UCSD-AML1 (cell line): Measurements from ENCODE around the gene ENTHD1.
"Not testable (repeated sequence)": the region's sequence is repeated elsewhere in the genome, so short reads cannot be mapped to it uniquely, and the experiment has no call there.

Experiments
- DNase-seq: peaks from one replicate; lab custom pipeline; 2025; ENCODE audit not compliant: unreplicated experiment; lab: John Stamatoyannopoulos, UW

The ENTHD1 gene

DNA sequence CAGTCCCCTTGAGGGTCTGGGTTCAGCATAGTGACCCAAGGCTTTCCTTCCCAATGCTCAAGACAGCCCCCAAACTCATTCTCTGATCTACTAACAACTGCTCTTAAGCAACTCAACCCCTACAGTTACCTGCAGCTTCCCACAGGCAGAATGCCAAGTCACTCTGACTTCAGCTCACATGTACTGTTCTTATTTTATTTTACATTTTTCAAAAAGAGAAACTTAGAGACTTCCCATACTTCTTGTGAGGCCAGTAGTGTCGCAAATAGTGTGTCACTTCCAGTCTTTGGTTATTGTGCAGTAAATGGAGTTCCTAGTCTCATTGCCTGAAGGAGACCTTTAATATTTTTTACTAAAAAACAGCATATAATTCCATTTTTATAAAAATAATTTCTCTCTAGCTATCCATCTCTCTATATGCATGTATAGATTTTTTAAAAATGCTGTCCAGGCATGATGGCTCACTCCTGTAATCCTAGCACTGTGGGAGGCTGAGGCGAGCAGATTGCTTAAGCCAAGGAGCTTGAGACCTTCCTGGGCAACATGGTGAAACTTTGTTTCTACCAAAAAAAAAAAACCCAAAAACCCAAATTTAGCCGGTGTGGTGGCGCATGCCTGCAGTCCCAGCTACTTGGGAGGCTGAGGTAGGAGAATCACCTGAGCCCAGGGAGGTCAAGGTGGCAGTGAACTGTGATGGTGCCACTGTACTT is 41.8 kb downstream of the ENTHD1 start:
- no peak for DNase-seq

DNA sequence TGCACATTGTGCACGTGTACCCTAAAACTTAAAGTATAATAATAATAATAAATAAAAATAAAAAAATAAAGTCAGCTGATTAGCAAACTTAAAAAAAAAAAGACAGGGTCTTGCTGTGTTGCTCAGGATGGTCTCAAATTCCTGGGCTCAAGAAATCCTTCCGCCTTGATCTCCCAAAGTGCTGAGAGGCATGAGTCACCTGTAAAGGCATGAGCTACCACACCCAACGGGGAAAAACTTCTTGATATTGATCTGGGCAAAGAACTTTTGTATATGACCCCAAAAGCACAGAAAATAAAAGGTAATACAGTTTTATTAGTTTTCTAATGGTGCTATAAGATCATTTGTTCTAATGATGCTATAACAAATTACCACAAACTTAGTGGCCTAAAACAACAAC is 46.1 kb downstream of the ENTHD1 start:
- DNase-seq = no peak

DNA sequence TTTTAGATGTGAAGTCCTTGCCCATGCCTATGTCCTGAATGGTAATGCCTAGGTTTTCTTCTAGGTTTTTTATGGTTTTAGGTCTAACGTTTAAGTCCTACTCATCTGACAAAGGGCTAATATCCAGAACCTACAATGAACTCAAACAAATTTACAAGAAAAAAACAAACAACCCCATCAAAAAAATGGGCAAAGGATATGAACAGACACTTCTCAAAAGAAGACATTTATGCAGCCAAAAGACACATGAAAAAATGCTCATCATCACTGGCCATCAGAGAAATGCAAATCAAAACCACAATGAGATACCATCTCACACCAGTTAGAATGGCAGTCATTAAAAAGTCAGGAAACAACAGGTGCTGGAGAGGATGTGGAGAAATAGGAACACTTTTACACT is 47.0 kb downstream of the ENTHD1 start:
- not testable (repeated sequence) for DNase-seq

DNA sequence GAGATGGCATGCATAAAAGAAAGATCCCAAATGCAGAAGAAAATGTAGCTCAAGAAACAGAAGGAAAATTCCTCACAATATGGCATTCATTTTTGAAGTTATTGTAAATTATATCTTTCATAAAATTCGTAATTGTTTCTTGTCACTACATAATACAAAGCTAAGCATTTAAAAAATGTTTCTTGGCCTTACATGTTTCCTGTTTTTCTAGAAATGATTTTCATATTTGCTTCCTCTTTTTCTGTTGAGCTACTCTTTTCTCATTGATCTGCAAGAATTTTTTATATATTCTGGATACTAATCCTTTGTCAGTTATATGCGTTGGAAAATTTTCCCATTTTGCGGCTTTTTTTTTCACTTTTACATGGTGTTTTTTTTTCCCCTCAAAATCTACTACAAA is 48.0 kb downstream of the ENTHD1 start:
- DNase-seq = no peak

DNA sequence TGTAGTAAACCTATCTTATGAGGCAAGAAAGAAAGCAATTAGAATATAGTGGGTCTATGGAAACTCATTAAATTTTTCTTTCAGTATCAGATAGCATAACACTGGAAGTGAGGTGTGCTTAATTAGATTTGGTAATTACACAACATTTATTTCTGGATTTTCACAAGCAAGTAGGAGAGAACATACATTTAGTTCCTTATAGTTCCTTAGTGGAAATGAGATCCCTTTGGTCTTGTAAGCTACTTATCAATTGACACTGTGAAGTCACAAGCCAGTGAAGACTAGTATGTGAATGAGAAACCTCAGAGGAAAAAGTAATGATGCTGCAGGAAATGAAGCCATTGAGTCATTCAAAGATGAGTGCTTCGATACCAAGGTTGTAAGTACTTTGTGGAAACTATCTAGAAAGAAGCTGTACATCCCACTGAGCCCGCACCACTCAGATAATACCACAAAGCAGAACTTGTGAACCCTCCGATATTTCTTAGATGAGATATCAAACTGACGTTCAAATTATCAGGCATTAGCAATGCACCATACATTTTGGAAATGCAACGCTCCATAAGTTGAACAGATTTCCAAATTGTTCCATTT is 53.5 kb downstream of the ENTHD1 start:
- no peak for DNase-seq

DNA sequence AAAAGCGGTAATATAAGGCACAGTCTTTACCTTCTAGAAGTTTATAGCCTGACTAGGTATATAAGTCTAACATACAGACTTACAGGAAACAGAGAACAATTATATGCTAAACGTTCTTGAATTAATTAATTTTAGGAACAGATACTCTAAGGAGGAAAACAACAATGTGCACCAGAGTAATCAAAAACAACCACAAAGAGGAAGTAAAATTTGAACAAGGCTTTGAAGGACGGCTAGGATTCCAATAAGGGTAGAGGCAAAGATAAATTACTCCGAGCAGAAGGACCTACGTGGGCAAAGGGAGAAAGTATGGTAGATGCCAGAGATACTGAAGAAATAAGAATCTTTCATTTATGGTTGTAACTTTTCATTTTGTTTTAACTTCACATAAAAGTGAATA is 54.4 kb downstream of the ENTHD1 start:
- DNase-seq = no peak

DNA sequence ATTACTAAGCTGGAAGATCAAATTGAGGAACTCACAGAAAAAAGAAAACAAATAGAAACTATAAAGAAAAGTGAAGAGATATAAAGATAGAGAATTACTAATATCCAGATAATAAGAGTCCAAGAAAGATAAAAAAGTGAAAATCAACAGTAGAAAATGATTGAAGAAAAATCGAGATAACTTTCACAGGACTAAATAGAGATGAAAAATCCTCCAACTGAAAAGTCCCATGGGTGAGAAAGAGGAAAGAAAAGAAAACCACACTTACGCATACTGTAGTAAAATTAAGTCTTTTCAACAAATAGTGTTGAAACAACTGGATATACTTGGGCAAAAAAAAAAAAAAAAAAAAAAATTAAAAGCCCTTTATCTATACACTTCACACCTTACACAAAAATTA is 60.0 kb downstream of the ENTHD1 start:
- DNase-seq = no peak

DNA sequence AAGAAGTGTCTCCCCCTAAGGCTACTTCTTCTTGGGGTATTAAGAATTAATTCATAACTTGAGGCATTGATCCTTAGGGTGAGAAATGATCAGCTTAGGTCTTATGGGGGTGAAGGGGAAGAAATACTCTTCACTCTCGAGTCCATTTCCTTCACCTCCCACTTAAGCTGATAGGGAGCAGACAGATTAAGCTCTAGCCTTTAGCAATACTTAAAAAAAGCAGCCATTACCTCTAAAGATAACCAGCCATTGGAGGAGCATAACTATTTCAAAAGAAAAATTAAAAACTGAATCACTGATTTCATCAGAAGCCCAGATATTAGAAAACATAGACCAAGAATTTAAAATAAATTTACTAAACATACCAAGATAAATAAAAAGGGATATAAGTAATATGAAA is 60.5 kb downstream of the ENTHD1 start:
- DNase-seq = no peak

DNA sequence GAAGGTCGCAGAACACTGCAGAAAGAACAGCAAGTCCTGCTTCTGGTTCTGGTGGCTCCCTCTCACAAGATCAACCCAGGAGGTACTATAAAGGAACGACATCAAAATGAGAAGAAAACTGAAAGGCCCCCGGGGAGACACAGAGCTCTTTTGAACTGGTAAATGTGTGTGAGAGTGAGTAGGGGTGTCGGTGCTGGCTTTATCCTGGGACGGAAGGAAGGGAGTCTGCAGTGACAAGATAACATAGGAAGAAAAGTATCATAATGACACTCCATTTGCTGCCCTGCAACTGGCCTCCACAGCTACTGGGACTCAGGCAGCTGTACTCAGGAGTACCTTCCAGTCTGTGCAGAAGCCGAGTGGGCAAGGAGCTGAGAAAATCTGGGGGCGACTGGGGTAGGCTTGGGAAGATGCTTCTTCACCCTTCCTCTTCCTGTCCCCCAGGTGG is 60.9 kb downstream of the ENTHD1 start:
- no peak for DNase-seq

DNA sequence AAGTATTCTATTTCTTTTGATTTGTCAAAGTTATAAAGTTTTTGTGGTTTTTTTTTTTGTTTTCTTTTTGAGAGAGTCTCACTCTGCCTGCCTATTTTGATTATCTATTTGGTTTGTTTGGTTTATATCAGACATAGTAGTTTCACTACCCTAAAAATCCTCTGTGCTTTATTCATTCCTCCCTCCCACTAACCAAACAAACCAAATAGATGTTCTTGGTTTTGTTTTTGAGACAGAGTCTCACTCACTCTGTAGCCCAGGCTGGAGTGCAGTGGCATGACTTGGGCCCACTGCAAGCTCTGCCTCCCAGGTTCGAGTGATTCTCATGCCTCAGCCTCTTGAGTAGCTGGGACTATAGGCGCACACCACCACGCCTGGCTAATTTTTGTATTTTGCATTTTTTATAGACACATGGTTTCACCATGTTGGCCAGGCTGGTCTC is 67.9 kb downstream of the ENTHD1 start:
- DNase-seq = no peak

DNA sequence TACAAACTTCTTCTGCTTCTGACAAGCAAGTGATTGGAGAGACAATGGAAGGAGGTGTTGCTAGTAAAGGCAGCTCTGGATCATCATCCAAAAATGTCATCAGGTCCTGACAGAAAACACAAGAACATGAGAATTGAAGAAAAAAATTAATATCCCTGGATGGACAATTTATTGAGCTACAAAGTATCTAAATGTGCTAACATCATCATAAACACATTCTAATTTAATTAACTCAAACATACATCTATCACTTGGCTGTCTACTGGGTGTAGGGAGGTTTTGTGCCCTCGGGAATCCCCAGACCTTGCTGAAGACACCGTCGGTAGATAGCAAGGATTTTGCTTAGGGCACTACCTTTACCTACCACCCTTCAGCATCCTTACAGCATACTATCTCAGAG is 72.6 kb downstream of the ENTHD1 start:
- DNase-seq = no peak

DNA sequence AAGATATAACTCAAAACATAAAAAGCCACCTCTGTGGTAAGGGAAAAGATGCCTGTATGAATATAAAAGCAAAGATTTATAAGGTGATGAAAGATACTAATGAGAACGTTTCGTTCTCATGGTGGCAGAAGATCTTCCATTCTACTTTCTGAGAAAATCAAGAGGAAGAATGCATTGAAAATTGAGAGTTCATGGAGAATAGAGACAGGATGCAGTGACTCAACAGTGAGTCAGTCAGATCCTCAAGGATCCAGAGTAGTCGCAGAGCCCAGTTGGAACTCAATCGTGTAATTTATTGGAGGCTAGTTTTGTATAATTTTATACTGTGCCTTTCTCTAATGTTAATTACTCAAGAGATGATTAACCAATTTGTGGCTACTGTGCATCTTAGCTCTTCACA is 73.3 kb downstream of the ENTHD1 start:
- DNase-seq = no peak

DNA sequence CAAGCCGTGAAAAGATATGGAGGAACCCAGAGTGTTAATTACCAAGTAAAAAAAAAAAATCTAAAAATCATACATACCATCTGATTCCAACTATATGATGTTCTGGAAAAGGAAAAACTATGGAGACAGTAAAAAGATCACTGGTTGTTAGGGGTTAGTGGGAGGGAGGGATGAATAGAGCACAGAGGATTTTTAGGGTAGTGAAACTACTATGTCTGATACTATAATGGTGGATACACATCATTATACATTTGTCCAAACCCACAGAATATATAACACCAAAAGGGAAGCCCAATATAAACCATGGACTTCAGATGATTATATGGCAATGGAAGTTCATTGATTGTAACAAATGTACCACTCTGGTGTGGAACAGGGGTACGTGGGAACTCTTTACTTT is 74.1 kb downstream of the ENTHD1 start:
- no peak for DNase-seq

DNA sequence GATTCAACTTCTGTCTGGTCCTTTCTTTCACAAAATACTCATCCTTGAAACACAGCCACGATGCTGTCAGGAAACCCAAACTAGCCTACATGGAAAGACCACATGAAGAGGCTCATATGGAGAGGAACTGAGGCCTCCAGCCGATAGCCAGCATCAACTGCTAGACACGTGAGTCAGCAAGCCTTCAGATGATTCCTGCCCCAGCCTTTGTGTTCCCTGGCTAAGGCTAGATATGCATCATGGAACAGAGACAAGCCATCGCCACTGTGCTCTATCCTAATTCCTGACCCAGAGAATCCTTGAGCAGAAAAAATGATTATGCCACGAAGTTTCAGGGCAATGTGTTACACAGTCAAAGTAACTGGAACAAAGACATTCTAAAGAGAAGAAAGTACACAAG is 75.5 kb downstream of the ENTHD1 start:
- DNase-seq = no peak

DNA sequence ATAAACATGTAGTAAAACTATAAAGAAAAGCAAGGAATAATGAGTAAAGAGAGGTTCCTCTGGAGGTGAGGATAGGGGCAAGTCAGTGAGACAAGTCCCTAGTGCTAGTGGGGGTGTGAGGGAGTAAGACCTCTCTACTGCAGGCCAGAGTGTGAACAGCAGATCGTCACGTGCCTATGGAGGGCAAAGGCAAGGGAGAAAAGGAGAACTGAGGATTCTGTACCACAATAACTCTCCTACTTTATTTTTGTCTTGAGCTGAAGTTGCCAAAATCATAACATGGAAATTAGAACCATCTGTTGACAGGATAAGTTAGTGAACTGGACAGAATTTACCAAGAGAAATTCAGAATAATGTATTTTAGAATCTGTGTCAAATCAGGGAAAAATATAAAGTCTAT is 77.6 kb downstream of the ENTHD1 start:
- no peak for DNase-seq

DNA sequence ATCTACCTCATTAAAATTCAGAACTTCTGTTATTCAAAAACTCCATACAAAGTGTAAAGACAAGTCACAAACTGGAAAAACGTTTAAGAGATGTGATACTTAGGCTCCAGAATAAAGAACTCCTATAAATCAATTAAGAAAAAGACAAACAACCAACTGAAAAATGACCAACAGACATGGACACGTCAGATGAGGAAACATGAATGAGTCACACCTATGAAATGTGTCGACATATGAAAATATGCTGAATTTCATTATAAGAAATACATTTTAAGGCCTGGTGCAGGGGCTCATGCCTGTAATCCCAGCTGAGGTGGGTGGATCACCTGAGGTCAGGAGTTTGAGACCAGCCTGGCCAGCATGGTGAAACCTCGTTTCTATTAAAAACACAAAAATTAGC is 78.7 kb downstream of the ENTHD1 start:
- no peak for DNase-seq

DNA sequence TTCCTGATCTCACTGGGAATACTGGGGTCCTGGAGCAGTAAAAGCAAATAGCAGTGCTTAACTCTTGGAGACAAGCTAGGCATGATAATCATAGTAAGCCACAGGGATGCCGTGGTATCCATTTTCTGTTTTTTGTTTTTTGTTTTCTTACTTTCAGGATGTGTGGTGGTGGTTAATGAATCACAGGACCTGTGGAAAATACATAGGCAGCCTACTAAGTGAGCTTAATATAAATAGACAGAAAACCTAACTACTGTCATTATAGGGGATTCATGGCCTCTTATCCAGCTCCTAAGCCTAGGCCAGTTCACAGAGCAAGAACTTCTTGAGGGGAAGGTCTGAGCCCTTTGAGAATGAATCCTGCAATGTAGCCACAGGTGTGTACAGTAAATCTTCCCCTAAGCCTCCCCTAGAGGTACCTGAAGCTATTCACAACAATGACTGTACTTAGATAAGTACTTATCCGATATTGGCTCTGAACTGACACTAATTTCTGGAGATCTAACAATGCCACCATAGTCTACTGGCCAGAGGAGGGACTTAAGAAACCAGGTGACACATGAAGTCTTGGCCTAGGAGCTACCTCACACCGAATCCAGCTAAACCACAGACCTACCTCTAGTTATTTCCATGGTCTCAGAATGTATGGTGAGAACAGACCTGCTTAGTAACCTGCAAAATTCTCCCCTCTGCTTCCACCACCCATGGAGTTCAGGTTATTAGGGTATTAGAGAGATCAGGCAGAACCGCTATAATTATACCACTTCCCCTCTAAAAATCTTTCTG is 83.6 kb downstream of the ENTHD1 start:
- DNase-seq = no peak

DNA sequence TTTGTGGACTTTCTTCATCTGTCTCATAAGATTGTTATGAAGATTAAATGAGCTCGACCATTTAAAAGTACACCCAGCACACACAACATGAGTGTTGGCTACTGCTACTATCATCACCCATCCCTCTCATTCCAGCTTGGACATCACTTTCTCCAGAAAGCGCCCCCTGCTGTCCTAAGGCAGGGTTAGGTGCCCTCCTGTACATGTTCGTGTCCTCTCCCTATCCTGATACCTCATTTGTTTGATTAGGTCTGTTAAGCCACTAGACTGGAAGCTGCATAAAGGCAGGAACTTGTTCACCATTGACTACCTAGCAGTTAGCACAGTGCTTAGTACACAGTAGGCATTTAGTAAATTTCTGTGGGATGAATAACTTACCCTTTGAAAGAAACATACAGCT is 85.5 kb downstream of the ENTHD1 start:
- DNase-seq = peak; percentile 33

DNA sequence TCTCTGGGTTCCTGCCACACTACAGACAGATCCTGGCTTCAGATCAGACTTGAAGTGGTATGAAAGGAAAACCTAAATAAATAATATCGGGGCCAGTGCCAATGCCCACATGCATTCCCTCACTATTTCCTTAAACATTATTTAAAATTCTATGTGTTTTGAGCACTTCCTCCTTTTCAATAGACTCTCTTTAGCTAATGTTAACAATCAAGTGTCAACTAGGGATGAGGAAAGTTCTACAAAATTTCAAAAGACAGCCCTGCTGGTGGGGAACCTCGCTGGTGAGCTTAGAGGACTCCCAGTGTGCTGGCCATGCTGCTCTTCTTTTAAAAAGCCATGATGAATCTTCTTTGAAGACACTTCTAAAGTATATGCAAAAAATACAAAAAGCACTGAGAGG is 87.5 kb downstream of the ENTHD1 start:
- no peak for DNase-seq

DNA sequence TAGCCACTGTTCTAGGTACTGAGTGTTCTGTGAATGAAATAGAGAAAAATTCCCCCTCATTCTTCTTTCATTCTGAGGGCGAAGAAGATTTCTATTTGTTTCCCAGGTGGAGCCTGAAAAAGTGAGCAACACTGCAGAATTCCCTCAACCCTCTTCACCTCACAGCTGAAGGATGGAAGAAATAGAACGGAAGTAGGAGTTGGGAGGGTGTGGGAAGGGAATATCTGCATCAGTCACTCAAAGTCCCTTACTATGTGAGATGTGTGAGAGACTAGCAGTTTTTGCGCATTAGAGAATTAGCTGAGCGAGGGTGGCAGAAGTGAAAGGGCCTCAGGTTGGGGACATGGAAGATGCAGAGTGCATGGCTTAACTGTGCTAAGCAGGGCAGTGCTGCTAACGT is 88.4 kb downstream of the ENTHD1 start:
- DNase-seq = no peak

DNA sequence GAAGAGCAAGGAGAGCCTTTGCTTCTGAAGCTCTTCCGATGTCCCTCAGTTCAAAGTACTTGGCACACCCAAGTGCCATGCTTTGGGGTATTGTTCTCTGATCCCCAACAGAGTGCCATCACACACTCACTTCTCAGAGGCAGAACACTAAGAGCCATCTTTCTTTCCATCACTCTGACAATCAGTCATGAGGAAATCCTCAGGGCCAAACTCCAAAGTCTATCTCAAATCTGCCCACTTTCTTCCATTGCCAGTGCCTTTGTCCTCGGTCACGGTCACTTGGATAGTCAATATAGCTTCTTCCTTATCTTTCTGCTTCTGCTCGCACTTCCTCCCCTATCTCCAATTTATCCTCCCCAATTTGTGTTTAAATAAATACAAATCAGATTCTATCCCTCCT is 90.9 kb downstream of the ENTHD1 start:
- DNase-seq = no peak

DNA sequence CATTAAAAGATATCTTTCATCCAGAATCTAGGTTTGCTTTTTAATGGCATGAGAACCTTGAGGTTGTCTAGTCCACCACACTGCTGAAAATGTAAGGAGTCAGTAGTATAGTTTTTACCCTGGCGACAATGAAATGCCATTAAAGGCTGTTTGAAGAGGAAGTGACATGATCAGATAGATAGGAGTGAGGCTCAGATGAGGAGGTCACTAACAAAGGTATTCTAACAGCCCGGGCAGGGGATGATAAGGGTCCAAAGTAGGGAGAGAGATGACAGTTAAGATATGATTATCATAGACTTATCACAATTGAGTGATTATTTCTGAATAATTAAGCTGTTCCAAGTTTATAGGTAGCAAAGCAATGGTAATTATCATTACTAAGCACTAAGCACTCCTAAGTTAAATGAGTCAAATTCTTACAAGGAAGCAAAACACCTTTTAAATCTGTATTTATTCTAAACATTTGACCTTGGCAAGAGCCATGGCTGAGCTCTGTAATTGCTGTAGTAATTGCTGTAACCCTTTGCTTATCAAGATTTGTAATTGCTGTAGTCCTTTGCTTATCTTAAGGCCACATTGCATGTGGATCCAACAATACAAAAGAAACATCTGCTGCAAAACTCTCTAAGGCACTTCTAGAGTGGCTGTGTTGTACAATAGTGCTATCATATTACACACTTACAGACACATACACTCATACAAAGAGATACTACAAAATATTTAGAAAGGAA is 92.6 kb downstream of the ENTHD1 start:
- DNase-seq = no peak
